ENCODE measurements around the gene INTS7. TPM values are rescaled to one million over a fixed set of nuclear protein-coding genes. Genes with fewer than 3 reads are reported as not detected.

Gene INTS7
- total and polyA plus RNA-seq, 9 of the 15 experiments (the other 6 are each of a cell fraction or from before 2014, with no cell fraction given): 27.3 to 68.4 (median 40.4) TPM

DNA sequence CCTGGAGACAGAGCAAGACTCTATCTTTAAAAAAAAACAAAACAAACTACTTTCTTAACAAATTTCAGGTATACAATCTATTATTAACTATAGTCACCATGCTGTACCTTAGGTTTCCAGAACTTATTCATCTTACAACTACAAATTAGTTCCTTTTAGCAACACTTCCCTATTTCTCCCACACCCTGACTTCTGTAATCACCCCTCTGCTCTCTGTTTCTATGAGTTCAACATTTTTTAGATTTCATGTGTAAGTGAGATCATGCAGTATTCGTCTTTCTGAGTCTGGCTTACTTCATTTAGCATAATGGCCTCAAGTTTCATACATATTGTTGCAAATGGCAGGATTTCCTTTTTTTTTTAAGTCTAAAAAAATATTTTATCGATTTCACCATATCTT, 126.9 kb downstream of the INTS7 start:
- ATAC-seq: no peak
- Histone ChIP-seq H2AFZ (ENCODE audit: low read depth, low read length) (no peak overlapping the region), H3K36me3 (ENCODE audit: control insufficient read depth, insufficient read depth, low read length) (no peaks in the 10 kb centered on the region), H3K4me1 (replicated peaks in 1 of 2; ENCODE audit: control insufficient read depth in 2 of 2, insufficient read depth in 2 of 2, low read length in 2 of 2) (no peaks in the 10 kb centered on the region), H3K4me2 (ENCODE audit: insufficient read depth, low read length) (no peak overlapping the region), H3K9me1 (ENCODE audit: control insufficient read depth, insufficient read depth, low read length) (no peaks in the 10 kb centered on the region), H4K20me1 (replicated peaks; ENCODE audit: control insufficient read depth, insufficient read depth, low read length) (no peaks in the 10 kb centered on the region), H3K9ac (ENCODE audit: insufficient read depth in 1 of 2, low read depth in 2 of 2, low read length in 2 of 2) (no peak overlapping the region), H3K27ac (ENCODE audit: extremely low read depth, low read depth, low read length) (no peak overlapping the region), H3K4me3 (no peak overlapping the region), H3K9me3 (replicated peaks; ENCODE audit: control insufficient read depth, insufficient read depth, low read depth, low read length) (no peaks in the 10 kb centered on the region), H3K27me3 (ENCODE audit: control insufficient read depth in 2 of 2, insufficient read depth in 2 of 2, low read length in 2 of 2) (peaks cover 4 to 20% of the 10 kb centered on the region in 2 experiments; a peak in 4 of 5 replicates), H3K79me2 (ENCODE audit: control insufficient read depth, insufficient read depth, low read length) (no peaks in the 10 kb centered on the region)
- POLR2A ChIA-PET: interaction anchor here (1.1 to 1.6 kb wide), 2 partner anchors 11 to 16 kb away, joined by 3 read pairs; no protein-coding TSS in a partner anchor
- WGBS (ENCODE audit: insufficient coverage, low coverage, missing lambda C conversion rate): 0% methylated on average over 2 of the region's 2 CpGs
- no peak for FAIRE-seq
- no peak for DNase-seq (ENCODE audit: extremely low read depth in 1 of 4, low spot score in 3 of 4)
- CTCF ChIA-PET (ENCODE audit: low intra/inter-chr PET ratio): no interaction called here
- BruUV-seq (replicated peaks): no TSS peak
- TF ChIP-seq SPI1 (IDR thresholded peaks at IDR 0.05; ENCODE audit: borderline replicate concordance, low read depth, low read length) (peak; percentile 53; the same call in 1 of the 2 replicates), ZC3H11A (IDR thresholded peaks at IDR 0.05; ENCODE audit: low read depth, low read length) (no peak)
- intact Hi-C loops (cut with micrococcal nuclease): no loop called here
- in situ Hi-C loops (cut with MboI): no loop called here

DNA sequence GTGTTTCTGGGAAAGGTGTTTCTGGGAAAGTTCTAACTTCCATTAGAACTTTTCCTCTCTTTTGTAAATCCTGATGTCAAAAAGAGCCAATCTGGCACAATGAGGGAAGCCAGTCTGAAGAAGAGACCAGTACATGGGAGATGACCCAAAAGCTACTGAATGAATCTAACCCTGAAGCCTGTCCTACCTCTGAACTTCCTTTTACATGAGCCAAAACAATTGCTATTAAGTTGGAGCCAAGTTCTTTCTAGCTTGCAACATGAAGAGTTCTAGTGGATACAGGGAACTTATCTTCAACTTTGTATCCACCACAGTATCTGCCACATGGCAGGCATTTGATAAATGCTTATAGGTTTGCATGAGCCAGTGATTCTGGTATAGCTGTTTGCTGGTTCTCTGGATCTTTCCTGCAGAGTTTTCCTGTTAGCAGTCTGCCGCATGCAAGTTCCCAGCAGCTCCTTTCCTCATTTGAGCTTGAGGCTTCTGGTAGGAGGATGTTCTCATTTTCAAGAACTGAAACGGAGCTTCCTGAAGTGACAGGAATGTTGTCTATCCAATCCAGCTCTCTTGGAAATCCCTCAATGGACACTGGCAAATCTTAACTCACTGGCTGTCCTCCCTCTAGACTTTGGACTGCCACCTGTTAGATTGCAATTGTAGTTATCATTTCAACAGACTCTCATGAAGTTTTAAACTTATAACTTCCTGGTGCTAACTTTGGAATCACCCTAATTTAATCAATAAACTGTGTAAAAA, 131.7 kb downstream of the INTS7 start:
- Histone ChIP-seq H3K36me3 (ENCODE audit: control insufficient read depth, insufficient read depth, low read length) (no peaks in the 10 kb centered on the region), H3K9me3 (replicated peaks; ENCODE audit: control insufficient read depth, insufficient read depth, low read depth, low read length) (peaks cover 10% of the 10 kb centered on the region; the same call in 1 of the 2 replicates), H2AFZ (ENCODE audit: low read depth, low read length) (no peak overlapping the region), H3K4me2 (ENCODE audit: insufficient read depth, low read length) (no peak overlapping the region), H3K79me2 (ENCODE audit: control insufficient read depth, insufficient read depth, low read length) (no peaks in the 10 kb centered on the region), H3K4me1 (replicated peaks in 1 of 2; ENCODE audit: control insufficient read depth in 2 of 2, insufficient read depth in 2 of 2, low read length in 2 of 2) (no peaks in the 10 kb centered on the region), H3K9ac (ENCODE audit: insufficient read depth in 1 of 2, low read depth in 2 of 2, low read length in 2 of 2) (no peak overlapping the region), H3K9me1 (ENCODE audit: control insufficient read depth, insufficient read depth, low read length) (no peaks in the 10 kb centered on the region), H3K27ac (ENCODE audit: extremely low read depth, low read depth, low read length) (no peak overlapping the region), H3K4me3 (no peak overlapping the region), H3K27me3 (ENCODE audit: control insufficient read depth in 2 of 2, insufficient read depth in 2 of 2, low read length in 2 of 2) (peaks cover 0 to 2% of the 10 kb centered on the region in 2 experiments; a peak in 1 of 5 replicates), H4K20me1 (replicated peaks; ENCODE audit: control insufficient read depth, insufficient read depth, low read length) (no peaks in the 10 kb centered on the region)
- ATAC-seq (no peak), FAIRE-seq (no peak), DNase-seq (ENCODE audit: extremely low read depth in 1 of 4, low spot score in 3 of 4) (no peak)
- TF ChIP-seq PYGO2 (tag; IDR thresholded peaks at IDR 0.05): no peak
- TF ChIP-seq, protein P1, sequence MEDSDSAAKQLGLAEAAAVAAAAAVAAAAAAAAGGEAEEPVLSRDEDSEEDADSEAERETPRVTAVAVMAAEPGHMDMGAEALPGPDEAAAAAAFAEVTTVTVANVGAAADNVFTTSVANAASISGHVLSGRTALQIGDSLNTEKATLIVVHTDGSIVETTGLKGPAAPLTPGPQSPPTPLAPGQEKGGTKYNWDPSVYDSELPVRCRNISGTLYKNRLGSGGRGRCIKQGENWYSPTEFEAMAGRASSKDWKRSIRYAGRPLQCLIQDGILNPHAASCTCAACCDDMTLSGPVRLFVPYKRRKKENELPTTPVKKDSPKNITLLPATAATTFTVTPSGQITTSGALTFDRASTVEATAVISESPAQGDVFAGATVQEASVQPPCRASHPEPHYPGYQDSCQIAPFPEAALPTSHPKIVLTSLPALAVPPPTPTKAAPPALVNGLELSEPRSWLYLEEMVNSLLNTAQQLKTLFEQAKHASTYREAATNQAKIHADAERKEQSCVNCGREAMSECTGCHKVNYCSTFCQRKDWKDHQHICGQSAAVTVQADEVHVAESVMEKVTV (CRISPR knock-in tag; IDR thresholded peaks at IDR 0.05): no peak
- BruUV-seq (replicated peaks): no TSS peak
- ChIA-PET CTCF (ENCODE audit: low intra/inter-chr PET ratio) (no interaction called here), POLR2A (interaction anchor here (0.5 to 1.1 kb wide), 3 partner anchors 9 to 27 kb away, joined by 3 to 5 read pairs (median 3); no protein-coding TSS in a partner anchor)
- intact Hi-C loops (cut with micrococcal nuclease) (no loop called here), in situ Hi-C loops (cut with MboI) (no loop called here)
- 21% methylated on average over 2 of the region's 2 CpGs for WGBS (ENCODE audit: insufficient coverage, low coverage, missing lambda C conversion rate)

Data from K562 (cell line).